T47D (cell line): ENCODE data around the gene PPP1R13B.

Experiments
- DNase-seq, 2 experiments: peaks; one replicate each; pipeline versions ENCODE4 v3.0.0 to v3.0.0-alpha.2; 2011 to 2012; ENCODE audit warnings: low read depth in 1 of 2, low spot score in 1 of 2
- JUND ChIP-seq: IDR thresholded peaks from 2 replicates; pipeline ENCODE4 v1.6.1; 2012; ENCODE audit warnings: low read depth
- in situ Hi-C: cut with HindIII; loops from 2 replicates; pipeline ENCODE4 v1.10.0; 2016; ENCODE audit warnings: low sequenced_read_pairs, low pct_unique_long_range_greater_than_20kb

PPP1R13B gene

GRCh38 chr14:103859416-103860202, 12.2 kb upstream of the PPP1R13B start:
- no peak for TF ChIP-seq JUND
- no peak for DNase-seq
- in situ Hi-C loops: no loop called here

GRCh38 chr14:103858063-103858781, 10.8 kb upstream of the PPP1R13B start:
- in situ Hi-C loops: no loop called here
- no peak for TF ChIP-seq JUND
- DNase-seq: no peak

- no peak for DNase-seq
- no peak for TF ChIP-seq JUND
- in situ Hi-C loops: no loop called here
Measured at GRCh38 chr14:103857256-103857655, 9.9 kb upstream of the PPP1R13B start.

GRCh38 chr14:103856607-103857006, 9.2 kb upstream of the PPP1R13B start:
- in situ Hi-C loops: no loop called here
- TF ChIP-seq JUND: no peak
- DNase-seq: no peak

GRCh38 chr14:103856105-103856504, 8.7 kb upstream of the PPP1R13B start:
- DNase-seq: peak in 1 of 2 experiments; percentile 83
- TF ChIP-seq JUND: no peak
- in situ Hi-C loops: no loop called here

- DNase-seq: no peak
- in situ Hi-C loops: no loop called here
- no peak for TF ChIP-seq JUND
Measured at GRCh38 chr14:103855734-103856095, 8.3 kb upstream of the PPP1R13B start.

GRCh38 chr14:103854822-103855733, 7.7 kb upstream of the PPP1R13B start:
- TF ChIP-seq JUND: no peak
- in situ Hi-C loops: no loop called here
- DNase-seq: peak in 1 of 2 experiments; percentile 93

GRCh38 chr14:103854017-103854808, 6.8 kb upstream of the PPP1R13B start:
- TF ChIP-seq JUND: no peak
- no peak for DNase-seq
- in situ Hi-C loops: no loop called here

- in situ Hi-C loops: no loop called here
- TF ChIP-seq JUND: no peak
- no peak for DNase-seq
Measured at GRCh38 chr14:103849151-103849886, 1.9 kb upstream of the PPP1R13B start.

- TF ChIP-seq JUND: no peak
- in situ Hi-C loops: no loop called here
- peak in 1 of 2 experiments; percentile 64 for DNase-seq
Measured at GRCh38 chr14:103848175-103849077, 1.1 kb upstream of the PPP1R13B start.
